HEK293 (cell line): ENCODE results near the gene PLSCR5.

Experiments used
- HOXD13 ChIP-seq: sonication (generic); formaldehyde crosslinking; IDR thresholded peaks from 2 replicates; pipeline ENCODE4 v1.8.0; 2022; ENCODE audit warnings: missing genetic modification reagents, borderline replicate concordance
- KLF8 ChIP-seq: fragments of 450-650 bp; formaldehyde crosslinking; IDR thresholded peaks from 2 replicates; pipeline ENCODE4 v1.5.1; 2016; ENCODE audit warnings: missing biosample characterization, missing genetic modification characterization
- REST ChIP-seq: fragments of 450-650 bp; formaldehyde crosslinking; IDR thresholded peaks from 2 replicates; pipeline ENCODE4 v1.5.1; 2016; ENCODE audit warnings: missing biosample characterization, missing genetic modification characterization
- ZFP37 ChIP-seq: fragments of 450-650 bp; formaldehyde crosslinking; IDR thresholded peaks from 2 replicates; pipeline ENCODE4 v1.5.1; 2016; ENCODE audit warnings: missing biosample characterization, missing genetic modification characterization
- ZNF121 ChIP-seq: fragments of 450-650 bp; formaldehyde crosslinking; IDR thresholded peaks from 2 replicates; pipeline ENCODE4 v1.5.1; 2016; ENCODE audit warnings: missing biosample characterization, missing genetic modification characterization
- TF ChIP-seq, protein P1 (sequence below): fragments of 450-650 bp; formaldehyde crosslinking; IDR thresholded peaks from 2 replicates; pipeline ENCODE4 v1.5.1; 2016; ENCODE audit warnings: missing biosample characterization, missing genetic modification characterization

DNA sequence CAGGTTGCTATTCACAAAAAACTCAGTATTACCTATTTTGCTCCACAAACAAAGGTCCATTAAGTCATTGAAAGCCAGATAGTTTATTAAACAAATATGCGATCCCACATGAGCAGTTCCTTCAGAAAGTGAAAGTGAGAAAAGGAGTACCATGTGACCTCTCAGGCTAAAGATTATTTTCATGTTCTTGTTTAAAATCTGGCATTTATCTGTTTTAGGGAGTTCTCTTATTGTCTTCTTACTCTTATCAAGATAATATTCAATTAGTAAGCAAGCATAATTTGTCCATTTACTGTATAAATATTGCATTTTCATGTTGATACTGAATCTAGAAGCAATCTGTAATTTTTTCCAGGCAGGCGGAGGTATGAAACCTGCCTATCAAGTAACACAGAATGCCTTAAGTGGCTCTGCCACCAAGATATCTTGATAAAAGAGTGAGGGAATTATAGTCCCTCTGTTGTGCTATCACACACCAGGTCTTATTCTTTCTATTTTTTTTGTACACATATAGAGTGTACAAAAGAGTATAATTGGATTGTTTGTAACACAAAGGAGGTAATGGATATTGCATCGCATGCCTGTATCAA, 20.1 kb upstream of the PLSCR5 start:
- no peak for TF ChIP-seq HOXD13 (CRISPR knock-in tag)
- TF ChIP-seq, protein P1, sequence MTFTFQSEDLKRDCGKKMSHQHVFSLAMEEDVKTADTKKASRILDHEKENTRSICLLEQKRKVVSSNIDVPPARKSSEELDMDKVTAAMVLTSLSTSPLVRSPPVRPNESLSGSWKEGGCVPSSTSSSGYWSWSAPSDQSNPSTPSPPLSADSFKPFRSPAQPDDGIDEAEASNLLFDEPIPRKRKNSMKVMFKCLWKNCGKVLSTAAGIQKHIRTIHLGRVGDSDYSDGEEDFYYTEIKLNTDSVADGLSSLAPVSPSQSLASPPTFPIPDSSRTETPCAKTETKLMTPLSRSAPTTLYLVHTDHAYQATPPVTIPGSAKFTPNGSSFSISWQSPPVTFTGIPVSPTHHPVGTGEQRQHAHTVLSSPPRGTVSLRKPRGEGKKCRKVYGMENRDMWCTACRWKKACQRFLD (tag by site-specific recombination), result no peak
- no peak for TF ChIP-seq ZNF121 (tag by site-specific recombination)
- TF ChIP-seq ZFP37 (tag by site-specific recombination), result no peak
- TF ChIP-seq REST (tag by site-specific recombination), result no peak
- no peak for TF ChIP-seq KLF8 (tag by site-specific recombination)
